SK-N-MC (cell line): Measurements from ENCODE around the gene RGN.
"Not testable (repeated sequence)": the region's sequence is repeated elsewhere in the genome, so short reads cannot be mapped to it uniquely, and the experiment has no call there.

Source experiments
- DNase-seq: peaks from one replicate; pipeline ENCODE4 v3.0.0-alpha.2; 2011; ENCODE audit warnings: low read depth, low spot score
- H3K27ac ChIP-seq: fragments of 200-600 bp; sonication (generic); 2 replicates; pipeline ENCODE4 v1.5.1; 2016; ENCODE audit warnings: mixed run types
- H3K36me3 ChIP-seq: fragments of 200-600 bp; sonication (generic); 2 replicates; pipeline ENCODE4 v1.6.1; 2017; ENCODE audit warnings: antibody characterized with exemption, low read length, mixed read lengths; ENCODE audit not compliant: insufficient read depth
- H3K4me3 ChIP-seq: fragments of 200-600 bp; sonication (generic); 2 replicates; pipeline ENCODE4 v1.5.1; 2016
- H3K9ac ChIP-seq: fragments of 200-600 bp; sonication (generic); 2 replicates; pipeline ENCODE4 v1.8.0; 2017; ENCODE audit warnings: mixed run types, mixed read lengths; ENCODE audit not compliant: insufficient read length
- H3K9me3 ChIP-seq: fragments of 200-600 bp; sonication (generic); 2 replicates; pipeline ENCODE4 v1.6.1; 2017; ENCODE audit warnings: low read depth, mild to moderate bottlenecking, antibody characterized with exemption, low read length, moderate library complexity, mixed read lengths
- EZH2 ChIP-seq: fragments of 200-600 bp; sonication (generic); IDR thresholded peaks from one replicate; pipeline ENCODE4 v1.6.1; 2017; ENCODE audit warnings: antibody characterized with exemption
- FOXP2 ChIP-seq: optimal IDR thresholded peaks from 2 replicates; pipeline ENCODE3; 2011; ENCODE audit warnings: mild to moderate bottlenecking, moderate library complexity; ENCODE audit not compliant: insufficient read depth; ENCODE audit errors: extremely low read length, control extremely low read depth
- POLR2AphosphoS5 ChIP-seq: IDR thresholded peaks from 2 replicates; pipeline ENCODE4 v1.6.1; 2012; ENCODE audit warnings: mild to moderate bottlenecking, low read depth, low read length, borderline replicate concordance

Gene RGN

GRCh38 chrX:47068720-47069119 lies 9.5 kb upstream of the RGN start:
- Histone ChIP-seq H3K36me3 (no peaks in the 10 kb centered on the region), H3K4me3 (no peak overlapping the region), H3K27ac (no peak overlapping the region), H3K9ac (no peak overlapping the region), H3K9me3 (no peaks in the 10 kb centered on the region)
- TF ChIP-seq POLR2AphosphoS5 (no peak), FOXP2 (no peak), EZH2 (no peak)
- DNase-seq: no peak

- no peak for DNase-seq
- TF ChIP-seq FOXP2 (no peak), EZH2 (no peak), POLR2AphosphoS5 (no peak)
- Histone ChIP-seq H3K9me3 (no peaks in the 10 kb centered on the region), H3K4me3 (no peak overlapping the region), H3K9ac (no peak overlapping the region), H3K27ac (no peak overlapping the region), H3K36me3 (no peaks in the 10 kb centered on the region)
Measured at GRCh38 chrX:47080215-47080914, 2.1 kb downstream of the RGN start.

- H3K36me3 ChIP-seq: no peaks in the 10 kb centered on the region
- H3K4me3 ChIP-seq: no peak overlapping the region
- H3K9me3 ChIP-seq: no peaks in the 10 kb centered on the region
- TF ChIP-seq FOXP2: no peak
- H3K27ac ChIP-seq: no peak overlapping the region
- H3K9ac ChIP-seq: no peak overlapping the region
- no peak for DNase-seq
Measured at GRCh38 chrX:47080915-47081236, 2.6 kb downstream of the RGN start.

DNA sequence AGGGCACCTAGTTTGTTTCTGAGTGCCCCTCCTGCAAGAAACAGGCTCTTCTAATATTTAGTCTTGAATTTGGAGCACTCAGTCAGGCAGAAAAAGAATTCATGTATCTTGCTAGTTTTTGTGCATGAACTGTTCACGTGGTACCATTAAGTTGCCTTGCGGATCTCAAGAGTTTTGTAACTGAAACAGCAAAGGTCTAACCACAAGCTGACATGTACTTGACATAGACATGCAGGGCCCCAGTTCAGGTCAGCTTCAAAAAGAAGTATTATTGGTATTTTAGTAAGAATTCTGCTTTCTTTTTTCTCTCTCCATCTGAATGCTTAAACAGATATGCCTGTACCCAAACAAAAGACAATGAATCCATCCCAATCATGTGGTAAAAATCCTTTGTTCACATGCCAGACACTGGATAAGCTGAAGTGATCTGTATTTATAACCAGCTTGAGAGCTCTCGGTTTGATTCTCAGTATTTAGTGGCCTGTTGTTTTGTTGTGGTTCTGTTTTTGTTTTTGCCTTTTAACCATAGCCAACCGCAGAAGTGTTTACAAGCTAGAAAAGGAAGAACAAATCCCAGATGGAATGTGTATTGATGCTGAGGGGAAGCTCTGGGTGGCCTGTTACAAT lies 13.0 kb downstream of the RGN start:
- no peaks in the 10 kb centered on the region for H3K9me3 ChIP-seq
- H3K36me3 ChIP-seq: no peaks in the 10 kb centered on the region
- no peak overlapping the region for H3K9ac ChIP-seq
- TF ChIP-seq FOXP2 (no peak), POLR2AphosphoS5 (no peak), EZH2 (no peak)
- no peak overlapping the region for H3K4me3 ChIP-seq
- DNase-seq: no peak
- no peak overlapping the region for H3K27ac ChIP-seq

- TF ChIP-seq FOXP2 (no peak), EZH2 (no peak)
- no peak for DNase-seq
- Histone ChIP-seq H3K27ac (no peak overlapping the region), H3K9ac (no peak overlapping the region), H3K36me3 (no peaks in the 10 kb centered on the region), H3K9me3 (no peaks in the 10 kb centered on the region), H3K4me3 (no peak overlapping the region)
Measured at GRCh38 chrX:47093248-47093647, 15.0 kb downstream of the RGN start.

DNA sequence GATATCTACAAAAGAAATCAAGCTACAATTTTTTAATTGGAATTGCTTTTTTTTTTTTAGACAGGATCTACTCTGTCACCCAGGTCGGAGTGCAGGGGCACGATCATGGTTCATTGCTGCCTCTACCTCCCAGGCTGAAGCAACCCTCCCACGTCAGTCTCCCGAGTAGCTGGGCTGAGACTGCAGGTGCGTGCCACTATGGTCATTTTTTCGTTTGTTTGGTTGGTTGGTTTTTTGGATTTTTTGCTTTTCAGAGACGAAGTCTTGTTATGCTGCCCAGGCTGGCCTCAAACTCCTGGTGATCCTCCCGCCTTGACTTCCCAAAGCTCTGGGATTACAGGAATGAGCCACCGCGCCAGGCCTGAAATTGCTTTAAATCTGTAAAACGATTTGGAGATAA lies 15.6 kb downstream of the RGN start:
- H3K4me3 ChIP-seq: no peak overlapping the region
- no peaks in the 10 kb centered on the region for H3K36me3 ChIP-seq
- TF ChIP-seq EZH2: no peak
- no peak for TF ChIP-seq FOXP2
- TF ChIP-seq POLR2AphosphoS5: no peak
- no peak overlapping the region for H3K9ac ChIP-seq
- no peak overlapping the region for H3K27ac ChIP-seq
- DNase-seq: no peak
- no peaks in the 10 kb centered on the region for H3K9me3 ChIP-seq

DNA sequence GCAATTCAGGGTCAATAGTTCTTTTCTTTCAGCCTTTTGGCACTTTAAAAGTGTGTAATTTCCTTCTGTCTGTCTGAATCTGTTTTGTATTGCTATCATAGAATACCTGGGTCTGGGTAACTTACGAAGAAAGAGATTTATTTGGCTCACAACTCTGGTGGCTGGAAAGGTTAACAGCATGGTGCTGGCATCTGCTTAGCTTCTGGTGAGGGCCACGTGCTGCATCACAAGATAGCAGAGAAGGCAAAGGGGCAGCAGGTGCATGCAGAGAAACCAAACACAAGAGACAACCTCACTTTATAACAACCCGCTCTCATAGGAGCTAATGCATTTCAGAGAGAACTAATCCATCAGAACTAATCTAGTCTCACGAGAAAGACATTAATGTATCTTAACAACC lies 18.8 kb downstream of the RGN start:
- TF ChIP-seq EZH2: no peak
- no peak for TF ChIP-seq POLR2AphosphoS5
- TF ChIP-seq FOXP2: no peak
- H3K9me3 ChIP-seq: no peaks in the 10 kb centered on the region
- H3K4me3 ChIP-seq: no peak overlapping the region
- no peak for DNase-seq
- H3K27ac ChIP-seq: no peak overlapping the region
- H3K36me3 ChIP-seq: no peaks in the 10 kb centered on the region
- H3K9ac ChIP-seq: no peak overlapping the region

DNA sequence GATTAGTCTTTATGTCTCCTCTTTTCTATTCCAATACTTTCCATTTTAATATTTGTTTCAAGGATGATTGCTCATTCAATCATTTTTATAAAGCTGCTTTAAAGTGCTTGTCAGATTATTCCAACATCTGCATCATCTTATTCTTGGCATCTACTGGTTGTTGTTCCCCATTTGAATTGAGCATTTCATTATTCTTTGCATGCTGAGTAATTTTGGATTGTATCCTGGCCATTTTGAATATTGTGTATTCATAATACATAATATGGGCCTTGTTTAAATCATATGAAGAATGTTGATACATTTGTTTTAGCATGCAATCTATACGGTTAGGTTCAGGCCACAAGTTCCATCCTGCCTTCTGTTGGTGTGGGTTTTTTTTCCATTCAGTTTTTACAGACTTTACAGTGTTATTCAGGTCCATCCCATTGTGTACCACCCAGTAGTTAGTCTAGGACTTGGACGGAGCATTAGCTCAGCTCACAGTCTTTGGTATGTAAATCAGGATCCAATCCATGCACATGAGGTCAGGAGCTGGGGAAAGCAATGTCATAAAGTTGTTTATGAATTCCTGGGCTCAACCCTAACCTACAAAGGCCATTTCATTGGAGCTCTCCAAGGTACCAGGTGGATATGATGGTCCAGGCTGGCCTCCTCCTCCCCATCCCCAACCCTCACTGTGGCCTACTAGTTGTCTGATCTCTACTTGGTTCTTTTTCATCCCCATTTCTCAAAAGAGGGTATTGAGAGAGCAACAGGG lies 20.3 kb downstream of the RGN start:
- no peak for DNase-seq
- TF ChIP-seq FOXP2 (no peak), POLR2AphosphoS5 (no peak), EZH2 (no peak)

GRCh38 chrX:47101206-47101605 lies 23.0 kb downstream of the RGN start:
- TF ChIP-seq FOXP2 (no peak), POLR2AphosphoS5 (no peak), EZH2 (no peak)
- H3K27ac ChIP-seq: no peak overlapping the region
- no peak overlapping the region for H3K9ac ChIP-seq
- H3K4me3 ChIP-seq: no peak overlapping the region
- no peaks in the 10 kb centered on the region for H3K36me3 ChIP-seq
- DNase-seq: no peak
- no peaks in the 10 kb centered on the region for H3K9me3 ChIP-seq

More for the DNA sequence above, 20.3 kb downstream of the RGN start:
- Histone ChIP-seq H3K4me3 (no peak overlapping the region), H3K9ac (no peak overlapping the region), H3K9me3 (no peaks in the 10 kb centered on the region), H3K27ac (no peak overlapping the region), H3K36me3 (no peaks in the 10 kb centered on the region)

DNA sequence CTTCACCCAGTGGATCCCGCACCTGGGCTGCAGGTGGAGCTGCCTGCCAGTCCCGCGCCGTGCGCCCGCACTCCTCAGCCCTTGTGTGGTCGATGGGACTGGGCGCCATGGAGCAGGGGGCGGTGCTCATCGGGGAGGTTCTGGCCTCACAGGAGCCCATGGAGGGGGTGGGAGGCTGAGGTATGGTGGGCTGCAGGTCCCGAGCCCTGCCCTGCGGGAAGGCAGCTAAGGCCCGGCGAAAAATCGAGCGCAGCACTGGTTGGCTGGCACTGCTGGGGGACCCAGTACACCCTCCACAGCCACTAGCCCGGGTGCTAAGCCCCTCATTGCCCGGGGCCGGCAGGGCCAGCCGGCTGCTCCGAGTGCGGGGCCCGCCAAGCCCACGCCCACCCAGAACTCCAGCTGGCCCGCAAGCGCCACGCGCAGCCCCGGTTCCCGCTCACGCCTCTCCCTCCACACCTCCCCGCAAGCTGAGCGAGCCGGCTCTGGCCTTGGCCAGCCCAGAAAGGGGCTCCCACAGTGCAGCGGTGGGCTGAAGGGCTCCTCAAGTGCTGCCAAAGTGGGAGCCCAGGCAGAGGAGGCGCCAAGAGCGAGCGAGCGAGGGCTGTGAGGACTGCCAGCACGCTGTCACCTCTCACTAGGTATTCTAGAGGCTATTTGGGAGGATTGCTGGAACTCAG lies 32.8 kb downstream of the RGN start:
- not testable (repeated sequence) for H3K36me3 ChIP-seq, H3K4me3 ChIP-seq, DNase-seq, H3K9ac ChIP-seq, H3K27ac ChIP-seq, H3K9me3 ChIP-seq
